H9 (cell line): ENCODE data around the gene PRKCA. TPM values are rescaled to one million over a fixed set of nuclear protein-coding genes. Genes with fewer than 3 reads are reported as not detected.

ENCODE experiments used
- DNase-seq: peaks from one replicate; pipeline ENCODE4 v3.0.0-alpha.2; 2017
- H2AFZ ChIP-seq: one replicate; pipeline ENCODE4 v1.6.1; 2013; ENCODE audit warnings: mild to moderate bottlenecking, low read length, control low read depth, moderate library complexity
- H2AK5ac ChIP-seq: 2 replicates; pipeline ENCODE4 v1.6.1; 2013; ENCODE audit warnings: low read length, control low read depth, mixed read lengths; ENCODE audit not compliant: insufficient read length
- H2BK120ac ChIP-seq: one replicate; pipeline ENCODE4 v1.6.1; 2013; ENCODE audit warnings: low read depth, mild to moderate bottlenecking, low read length, control low read depth, inconsistent platforms; ENCODE audit not compliant: poor library complexity, severe bottlenecking
- H2BK12ac ChIP-seq: 2 replicates; pipeline ENCODE4 v1.6.1; 2013; ENCODE audit warnings: low read length, control low read depth, mixed read lengths, low read depth; ENCODE audit not compliant: insufficient read length
- H2BK15ac ChIP-seq: 2 replicates; pipeline ENCODE4 v1.6.1; 2013; ENCODE audit warnings: low read depth, low read length, control low read depth
- H2BK20ac ChIP-seq: one replicate; pipeline ENCODE4 v1.6.1; 2013; ENCODE audit warnings: low read depth, mild to moderate bottlenecking, low read length, control low read depth, inconsistent platforms; ENCODE audit not compliant: poor library complexity, severe bottlenecking
- H2BK5ac ChIP-seq: 2 replicates; pipeline ENCODE4 v1.6.1; 2013; ENCODE audit warnings: low read length, control low read depth, mixed read lengths; ENCODE audit not compliant: insufficient read length
- H3K14ac ChIP-seq: 2 replicates; pipeline ENCODE4 v1.6.1; 2013; ENCODE audit warnings: low read length, control low read depth; ENCODE audit not compliant: insufficient read depth
- H3K18ac ChIP-seq: 2 replicates; pipeline ENCODE4 v1.6.1; 2013; ENCODE audit warnings: low read depth, mild to moderate bottlenecking, mixed read lengths, low read length, control low read depth; ENCODE audit not compliant: insufficient read length
- H3K23ac ChIP-seq: 2 replicates; pipeline ENCODE4 v1.6.1; 2013; ENCODE audit warnings: low read length, control low read depth, mixed read lengths, low read depth; ENCODE audit not compliant: insufficient read length
- H3K23me2 ChIP-seq: 2 replicates; pipeline ENCODE4 v1.6.1; 2013; ENCODE audit warnings: low read depth, mild to moderate bottlenecking, mixed read lengths, low read length, control low read depth; ENCODE audit not compliant: insufficient read length, poor library complexity, severe bottlenecking
- H3K27ac ChIP-seq: 2 replicates; pipeline ENCODE4 v1.5.1; 2013; ENCODE audit warnings: low read length, control low read depth, mixed read lengths, low read depth; ENCODE audit not compliant: insufficient read length
- H3K27me3 ChIP-seq: 2 replicates; pipeline ENCODE4 v1.6.1; 2013; ENCODE audit warnings: low read length, control low read depth, inconsistent platforms; ENCODE audit not compliant: insufficient read depth
- H3K4ac ChIP-seq: 2 replicates; pipeline ENCODE4 v1.6.1; 2013; ENCODE audit warnings: low read depth, mild to moderate bottlenecking, control low read depth, inconsistent platforms, low read length, moderate library complexity
- H3K4me1 ChIP-seq: 2 replicates; pipeline ENCODE4 v1.6.1; 2013; ENCODE audit warnings: low read length, control low read depth, inconsistent platforms; ENCODE audit not compliant: insufficient read depth
- H3K4me2 ChIP-seq: 2 replicates; pipeline ENCODE4 v1.6.1; 2013; ENCODE audit warnings: low read length, control low read depth, mixed read lengths; ENCODE audit not compliant: insufficient read length, insufficient read depth
- H3K56ac ChIP-seq: 2 replicates; pipeline ENCODE4 v1.6.1; 2013; ENCODE audit warnings: low read depth, mild to moderate bottlenecking, mixed read lengths, low read length, control low read depth; ENCODE audit not compliant: insufficient read length
- H3K79me1 ChIP-seq: 2 replicates; pipeline ENCODE4 v1.6.1; 2013; ENCODE audit warnings: low read depth, mild to moderate bottlenecking, moderate library complexity, low read length, control low read depth, inconsistent platforms; ENCODE audit not compliant: insufficient read depth, poor library complexity, severe bottlenecking
- H3K79me2 ChIP-seq: 2 replicates; pipeline ENCODE4 v1.6.1; 2013; ENCODE audit warnings: low read length, control low read depth, inconsistent platforms; ENCODE audit not compliant: insufficient read depth
- H3K9ac ChIP-seq: 2 replicates; pipeline ENCODE4 v1.6.1; 2013; ENCODE audit warnings: low read length, control low read depth, mixed read lengths; ENCODE audit not compliant: insufficient read length; ENCODE audit errors: extremely low read depth
- H3K9me3 ChIP-seq: one replicate; pipeline ENCODE4 v1.6.1; 2013; ENCODE audit warnings: low read depth, low read length, inconsistent platforms; ENCODE audit not compliant: control insufficient read depth
- H3T11ph ChIP-seq: one replicate; pipeline ENCODE4 v1.6.1; 2013; ENCODE audit warnings: mild to moderate bottlenecking, low read length, control low read depth, inconsistent platforms
- H4K20me1 ChIP-seq: one replicate; pipeline ENCODE4 v1.6.1; 2013; ENCODE audit not compliant: control insufficient read depth, insufficient read length, insufficient read depth
- H4K5ac ChIP-seq: 2 replicates; pipeline ENCODE4 v1.6.1; 2013; ENCODE audit warnings: low read depth, mild to moderate bottlenecking, mixed read lengths, low read length, control low read depth; ENCODE audit not compliant: insufficient read length
- H4K8ac ChIP-seq: replicated peaks from 2 replicates; pipeline ENCODE4 v1.6.1; 2013; ENCODE audit warnings: low read length, control low read depth, mixed read lengths, low read depth; ENCODE audit not compliant: insufficient read length
- H4K91ac ChIP-seq: 2 replicates; pipeline ENCODE4 v1.6.1; 2013; ENCODE audit warnings: low read depth, mild to moderate bottlenecking, moderate library complexity, mixed read lengths, low read length, control low read depth; ENCODE audit not compliant: insufficient read length
- H3K27ac Mint-ChIP-seq, 3 experiments: 2 replicates in 2 of 3; 3 replicates in 1 of 3; pipeline ENCODE4 v1.8.0; 2020 to 2021; ENCODE audit warnings: mixed read lengths in 3 of 3, mild to moderate bottlenecking in 1 of 3, moderate library complexity in 1 of 3
- H3K27me3 Mint-ChIP-seq: 2 replicates; pipeline ENCODE4 v1.8.0; 2021; ENCODE audit warnings: low read depth, mild to moderate bottlenecking, moderate library complexity, mixed read lengths
- H3K36me3 Mint-ChIP-seq, 3 experiments: 2 replicates in 2 of 3; 3 replicates in 1 of 3; pipeline ENCODE4 v1.8.0; 2020 to 2021; ENCODE audit warnings: low read depth in 3 of 3, mixed read lengths in 3 of 3; ENCODE audit not compliant: insufficient read depth in 1 of 3
- H3K4me1 Mint-ChIP-seq, 2 experiments: 2 replicates each; pipeline ENCODE4 v1.8.0; 2020; ENCODE audit warnings: mixed read lengths in 2 of 2
- H3K4me3 Mint-ChIP-seq, 2 experiments: 2 replicates in 1 of 2; 3 replicates in 1 of 2; pipeline ENCODE4 v1.8.0; 2020 to 2021; ENCODE audit warnings: mild to moderate bottlenecking in 2 of 2, mixed read lengths in 2 of 2, moderate library complexity in 1 of 2
- H3K9me3 Mint-ChIP-seq, 2 experiments: 2 replicates in 1 of 2; 3 replicates in 1 of 2; pipeline ENCODE4 v1.8.0; 2020; ENCODE audit warnings: mild to moderate bottlenecking in 2 of 2, mixed read lengths in 2 of 2, moderate library complexity in 1 of 2
- CTCF ChIP-seq: fragments of 200-600 bp; sonication (generic); conservative IDR thresholded peaks from 3 replicates; pipeline ENCODE4 v1.8.0; 2021; ENCODE audit warnings: antibody characterized with exemption, mild to moderate bottlenecking
- WGBS: extraction: QIAGEN DNeasy Blood & Tissue Kit; methylation state at CpG from one replicate; pipeline ENCODE4 v1.1.7; 2013; ENCODE audit warnings: missing lambda C conversion rate, low lambda C conversion rate, mixed read lengths; ENCODE audit not compliant: insufficient read length; ENCODE audit errors: extremely low coverage; 5-methylcytosine and 5-hydroxymethylcytosine counted together
- total RNA-seq: library from RNA; stranded (reverse); gene quantifications from 2 replicates; pipeline ENCODE4 v1.2.1, GENCODE V29; 2021

The PRKCA gene
- total RNA-seq, 1 experiment from 2014 or later = 10.5 TPM

DNA sequence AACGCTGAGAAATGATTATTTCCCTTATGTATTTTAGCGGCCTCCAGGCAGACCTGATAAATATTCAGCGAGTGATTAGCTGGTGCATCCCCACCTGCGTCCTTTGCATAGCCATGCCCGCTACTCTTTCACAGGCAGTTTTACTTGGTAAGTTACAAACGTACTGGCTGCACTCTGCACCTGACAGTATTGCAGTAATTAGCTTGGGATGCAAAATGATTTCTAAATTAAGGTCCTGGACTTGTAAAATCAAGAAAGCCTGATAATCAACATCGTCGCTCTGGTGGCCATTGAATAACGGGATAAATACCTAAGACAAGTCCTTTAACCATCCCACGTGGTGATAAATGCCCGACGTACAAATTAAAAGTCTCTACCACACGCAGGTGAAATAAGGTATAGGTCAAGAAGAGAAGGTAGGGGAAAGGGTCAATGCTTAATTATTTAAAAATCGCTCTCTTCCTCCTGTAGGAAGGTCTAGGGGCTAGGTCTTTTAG, 998 bp upstream of the PRKCA start:
- H3K4me1 ChIP-seq = peaks cover 1% of the 10 kb centered on the region; the same call in 1 of the 2 replicates
- H3K23me2 ChIP-seq = peaks cover 15% of the 10 kb centered on the region
- no peaks in the 10 kb centered on the region; the same call in 1 of the 2 replicates for H3K27me3 ChIP-seq
- no peak overlapping the region for H2BK20ac ChIP-seq
- H3K56ac ChIP-seq = no peak overlapping the region
- no peak overlapping the region for H4K8ac ChIP-seq
- no peaks in the 10 kb centered on the region for H3K79me1 ChIP-seq
- Mint-ChIP-seq H3K27ac (no peak overlapping the region; a peak in 1 of 7 replicates), H3K27me3 (peaks cover 44% of the 10 kb centered on the region), H3K36me3 (no peaks in the 10 kb centered on the region), H3K9me3 (peaks cover 0 to 3% of the 10 kb centered on the region in 2 experiments; a peak in 3 of 5 replicates), H3K4me1 (peaks cover 34 to 39% of the 10 kb centered on the region in 2 experiments), H3K4me3 (peak overlapping the region; percentile 79 to 88)
- H2BK15ac ChIP-seq = no peak overlapping the region
- no peak for DNase-seq
- WGBS = no CpG with 5 or more reads among the region's 14 CpGs
- H3K79me2 ChIP-seq = no peaks in the 10 kb centered on the region
- no peak overlapping the region for H2BK5ac ChIP-seq
- H3K9me3 ChIP-seq = no peaks in the 10 kb centered on the region
- no peak overlapping the region for H3K18ac ChIP-seq
- peak overlapping the region; percentile 87 for H3K4me2 ChIP-seq
- no peak overlapping the region for H3K27ac ChIP-seq
- H4K5ac ChIP-seq = no peak overlapping the region
- no peak overlapping the region for H3T11ph ChIP-seq
- H2AK5ac ChIP-seq = no peak overlapping the region
- H3K4ac ChIP-seq = no peak overlapping the region
- no peaks in the 10 kb centered on the region for H4K20me1 ChIP-seq
- no peak overlapping the region for H4K91ac ChIP-seq
- no peak overlapping the region for H3K9ac ChIP-seq
- no peak overlapping the region for H3K23ac ChIP-seq
- TF ChIP-seq CTCF = no peak
- H2BK12ac ChIP-seq = no peak overlapping the region
- H3K14ac ChIP-seq = no peak overlapping the region
- no peak overlapping the region for H2AFZ ChIP-seq
- H2BK120ac ChIP-seq = no peak overlapping the region
